Measurements from ENCODE around the gene MC4R. TPM values are rescaled to one million over a fixed set of nuclear protein-coding genes. Genes with fewer than 3 reads are reported as not detected.

Gene MC4R
- total RNA-seq, 2 experiments from 2014 or later = not detected

DNA sequence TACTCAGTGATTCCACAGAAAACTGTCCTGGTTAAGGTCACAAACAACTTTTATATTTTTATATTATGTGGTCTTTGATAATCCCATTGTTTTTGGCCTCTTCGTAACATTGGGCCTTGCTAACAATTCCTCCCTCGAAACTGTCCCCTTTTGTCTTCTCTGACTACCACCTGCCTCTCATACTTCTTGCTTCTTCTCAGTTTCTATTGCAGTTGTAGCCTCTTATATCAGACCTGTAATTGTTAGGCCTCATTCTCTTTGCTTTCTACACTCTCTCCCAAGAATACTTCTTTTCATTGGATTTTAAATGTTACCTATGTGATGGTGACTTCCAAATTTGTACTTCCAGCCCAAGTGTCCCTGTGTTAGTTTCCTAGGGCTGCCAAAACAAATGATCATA lies 44.7 kb downstream of the MC4R start:
- Histone ChIP-seq H3K9me3 (ENCODE audit: control insufficient read depth in 1 of 2, insufficient read depth in 1 of 2, low read length in 2 of 2) (peaks cover 0 to 9% of the 10 kb centered on the region in 2 experiments), H3K36me3 (ENCODE audit: insufficient read depth, low read length) (no peaks in the 10 kb centered on the region), H3K4me3 (ENCODE audit: low read length) (no peak overlapping the region), H3K27ac (ENCODE audit: low read depth in 1 of 2, low read length in 2 of 2) (no peak overlapping the region), H3K27me3 (ENCODE audit: control insufficient read depth in 1 of 2, insufficient read depth in 2 of 2, low read length in 2 of 2) (no peaks in the 10 kb centered on the region), H3K4me1 (ENCODE audit: insufficient read depth, low read length) (no peaks in the 10 kb centered on the region)
- H3K27ac Mint-ChIP-seq = no peak overlapping the region
- H3K4me1 Mint-ChIP-seq (ENCODE audit: low read depth) = no peaks in the 10 kb centered on the region
- H3K36me3 Mint-ChIP-seq (ENCODE audit: low read depth) = no peaks in the 10 kb centered on the region
- ChIA-PET POLR2A (no interaction called here), CTCF (no interaction called here)
- DNase-seq (no peak), ATAC-seq (ENCODE audit: poor library complexity) (no peak)
- TF ChIP-seq, protein P1, sequence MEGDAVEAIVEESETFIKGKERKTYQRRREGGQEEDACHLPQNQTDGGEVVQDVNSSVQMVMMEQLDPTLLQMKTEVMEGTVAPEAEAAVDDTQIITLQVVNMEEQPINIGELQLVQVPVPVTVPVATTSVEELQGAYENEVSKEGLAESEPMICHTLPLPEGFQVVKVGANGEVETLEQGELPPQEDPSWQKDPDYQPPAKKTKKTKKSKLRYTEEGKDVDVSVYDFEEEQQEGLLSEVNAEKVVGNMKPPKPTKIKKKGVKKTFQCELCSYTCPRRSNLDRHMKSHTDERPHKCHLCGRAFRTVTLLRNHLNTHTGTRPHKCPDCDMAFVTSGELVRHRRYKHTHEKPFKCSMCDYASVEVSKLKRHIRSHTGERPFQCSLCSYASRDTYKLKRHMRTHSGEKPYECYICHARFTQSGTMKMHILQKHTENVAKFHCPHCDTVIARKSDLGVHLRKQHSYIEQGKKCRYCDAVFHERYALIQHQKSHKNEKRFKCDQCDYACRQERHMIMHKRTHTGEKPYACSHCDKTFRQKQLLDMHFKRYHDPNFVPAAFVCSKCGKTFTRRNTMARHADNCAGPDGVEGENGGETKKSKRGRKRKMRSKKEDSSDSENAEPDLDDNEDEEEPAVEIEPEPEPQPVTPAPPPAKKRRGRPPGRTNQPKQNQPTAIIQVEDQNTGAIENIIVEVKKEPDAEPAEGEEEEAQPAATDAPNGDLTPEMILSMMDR (IDR thresholded peaks at IDR 0.05) = no peak
- intact Hi-C loops (cut with DNase I, micrococcal nuclease) = no loop called here
- H3K4me3 Mint-ChIP-seq = no peak overlapping the region
- H3K9me3 Mint-ChIP-seq = peaks cover 2% of the 10 kb centered on the region
- H3K27me3 Mint-ChIP-seq = no peaks in the 10 kb centered on the region

DNA sequence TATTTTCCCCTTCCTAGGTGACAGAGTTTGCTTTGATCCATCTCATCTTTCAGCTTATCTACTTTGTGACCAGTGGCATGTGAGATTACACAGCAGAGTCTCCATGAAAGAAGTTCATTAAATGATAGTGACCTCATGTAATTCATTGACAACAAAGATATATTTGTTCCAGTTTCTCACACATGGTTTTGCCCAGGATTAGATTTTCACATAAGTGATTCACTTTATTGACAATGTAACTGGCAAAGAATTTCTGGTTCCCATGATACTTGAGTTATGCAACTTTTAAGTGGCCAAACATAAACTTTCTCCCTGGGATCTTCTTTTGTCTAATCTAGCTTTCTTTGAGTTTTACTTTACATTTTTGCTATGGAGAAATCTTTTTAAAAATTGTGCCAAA lies 50.0 kb downstream of the MC4R start:
- Histone ChIP-seq H3K27me3 (ENCODE audit: control insufficient read depth in 1 of 2, insufficient read depth in 2 of 2, low read length in 2 of 2) (no peaks in the 10 kb centered on the region), H3K4me3 (ENCODE audit: low read length) (no peak overlapping the region), H3K4me1 (ENCODE audit: insufficient read depth, low read length) (no peaks in the 10 kb centered on the region), H3K27ac (ENCODE audit: low read depth in 1 of 2, low read length in 2 of 2) (no peak overlapping the region), H3K36me3 (ENCODE audit: insufficient read depth, low read length) (no peaks in the 10 kb centered on the region), H3K9me3 (ENCODE audit: control insufficient read depth in 1 of 2, insufficient read depth in 1 of 2, low read length in 2 of 2) (peaks cover 0 to 4% of the 10 kb centered on the region in 2 experiments)
- Mint-ChIP-seq H3K27me3 (no peaks in the 10 kb centered on the region), H3K4me1 (ENCODE audit: low read depth) (no peaks in the 10 kb centered on the region), H3K9me3 (peaks cover 11% of the 10 kb centered on the region), H3K4me3 (no peak overlapping the region), H3K36me3 (ENCODE audit: low read depth) (no peaks in the 10 kb centered on the region), H3K27ac (no peak overlapping the region)
- DNase-seq (no peak), ATAC-seq (ENCODE audit: poor library complexity) (no peak)
- ChIA-PET POLR2A (no interaction called here), CTCF (no interaction called here)
- intact Hi-C loops (cut with DNase I, micrococcal nuclease) = no loop called here
- TF ChIP-seq, protein P1 (IDR thresholded peaks at IDR 0.05) = no peak

Measured in CD4-positive, alpha-beta T cell (primary cell).